GM12892 (cell line): ENCODE results near the gene BRD9.

ENCODE experiments used
- POLR2A ChIP-seq: IDR thresholded peaks from 2 replicates; pipeline ENCODE4 v1.6.1; 2011; ENCODE audit warnings: low read depth, low read length, control low read depth
- POLR2AphosphoS5 ChIP-seq: IDR thresholded peaks from 2 replicates; pipeline ENCODE4 v1.6.1; 2011; ENCODE audit warnings: low read depth, low read length, control low read depth
- TAF1 ChIP-seq: IDR thresholded peaks from 2 replicates; pipeline ENCODE4 v1.6.1; 2011; ENCODE audit warnings: low read depth, mild to moderate bottlenecking, control low read depth, low read length, borderline replicate concordance

GRCh38 chr5:905139-905642, 12.6 kb upstream of the BRD9 start:
- no peak for TF ChIP-seq POLR2A
- no peak for TF ChIP-seq POLR2AphosphoS5
- no peak for TF ChIP-seq TAF1
